Chondrocyte (in vitro differentiated cells): Measurements from ENCODE around the gene CCDC77. TPM values are rescaled to one million over a fixed set of nuclear protein-coding genes. Genes with fewer than 3 reads are reported as not detected.

ENCODE experiments used
- DNase-seq: peaks from one replicate; pipeline ENCODE4 v3.0.0; 2021; ENCODE audit warnings: mixed read lengths, low spot score
- H3K27ac Mint-ChIP-seq: one replicate; pipeline ENCODE4 v1.8.0; 2021; ENCODE audit warnings: mild to moderate bottlenecking, moderate library complexity, mixed read lengths; ENCODE audit not compliant: unreplicated experiment
- H3K27me3 Mint-ChIP-seq: 2 replicates; pipeline ENCODE4 v1.8.0; 2021; ENCODE audit warnings: low read depth, mixed read lengths
- H3K36me3 Mint-ChIP-seq: 2 replicates; pipeline ENCODE4 v1.8.0; 2021; ENCODE audit warnings: low read depth, mixed read lengths
- H3K4me1 Mint-ChIP-seq: 2 replicates; pipeline ENCODE4 v1.8.0; 2021; ENCODE audit warnings: low read depth, mild to moderate bottlenecking, mixed read lengths
- H3K4me3 Mint-ChIP-seq: one replicate; pipeline ENCODE4 v1.8.0; 2021; ENCODE audit warnings: mild to moderate bottlenecking, moderate library complexity, mixed read lengths; ENCODE audit not compliant: unreplicated experiment
- H3K9me3 Mint-ChIP-seq: 2 replicates; pipeline ENCODE4 v1.8.0; 2021; ENCODE audit warnings: low read depth, mixed read lengths
- total RNA-seq: library from RNA; stranded (reverse); gene quantifications from 3 replicates; pipeline ENCODE4 v1.2.1, GENCODE V29; 2021
- TF ChIP-seq, protein P1 (sequence below): fragments of 200-600 bp; sonication (generic); IDR thresholded peaks from 2 replicates; pipeline ENCODE4 v1.5.0; 2021; ENCODE audit warnings: antibody characterized with exemption, mild to moderate bottlenecking, moderate library complexity

CCDC77 gene
- total RNA-seq, 1 donor from 2014 or later, result 4.9 TPM

- H3K36me3 Mint-ChIP-seq, result no peaks in the 10 kb centered on the region
- TF ChIP-seq, protein P1, sequence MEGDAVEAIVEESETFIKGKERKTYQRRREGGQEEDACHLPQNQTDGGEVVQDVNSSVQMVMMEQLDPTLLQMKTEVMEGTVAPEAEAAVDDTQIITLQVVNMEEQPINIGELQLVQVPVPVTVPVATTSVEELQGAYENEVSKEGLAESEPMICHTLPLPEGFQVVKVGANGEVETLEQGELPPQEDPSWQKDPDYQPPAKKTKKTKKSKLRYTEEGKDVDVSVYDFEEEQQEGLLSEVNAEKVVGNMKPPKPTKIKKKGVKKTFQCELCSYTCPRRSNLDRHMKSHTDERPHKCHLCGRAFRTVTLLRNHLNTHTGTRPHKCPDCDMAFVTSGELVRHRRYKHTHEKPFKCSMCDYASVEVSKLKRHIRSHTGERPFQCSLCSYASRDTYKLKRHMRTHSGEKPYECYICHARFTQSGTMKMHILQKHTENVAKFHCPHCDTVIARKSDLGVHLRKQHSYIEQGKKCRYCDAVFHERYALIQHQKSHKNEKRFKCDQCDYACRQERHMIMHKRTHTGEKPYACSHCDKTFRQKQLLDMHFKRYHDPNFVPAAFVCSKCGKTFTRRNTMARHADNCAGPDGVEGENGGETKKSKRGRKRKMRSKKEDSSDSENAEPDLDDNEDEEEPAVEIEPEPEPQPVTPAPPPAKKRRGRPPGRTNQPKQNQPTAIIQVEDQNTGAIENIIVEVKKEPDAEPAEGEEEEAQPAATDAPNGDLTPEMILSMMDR, result no peak
- H3K4me1 Mint-ChIP-seq, result peaks cover 32% of the 10 kb centered on the region
- H3K9me3 Mint-ChIP-seq, result no peaks in the 10 kb centered on the region
- DNase-seq, result no peak
- H3K27ac Mint-ChIP-seq, result no peak overlapping the region
- peaks cover 2% of the 10 kb centered on the region for H3K27me3 Mint-ChIP-seq
- no peak overlapping the region for H3K4me3 Mint-ChIP-seq
Measured at GRCh38 chr12:473198-473597, 71.8 kb downstream of the CCDC77 start.

DNA sequence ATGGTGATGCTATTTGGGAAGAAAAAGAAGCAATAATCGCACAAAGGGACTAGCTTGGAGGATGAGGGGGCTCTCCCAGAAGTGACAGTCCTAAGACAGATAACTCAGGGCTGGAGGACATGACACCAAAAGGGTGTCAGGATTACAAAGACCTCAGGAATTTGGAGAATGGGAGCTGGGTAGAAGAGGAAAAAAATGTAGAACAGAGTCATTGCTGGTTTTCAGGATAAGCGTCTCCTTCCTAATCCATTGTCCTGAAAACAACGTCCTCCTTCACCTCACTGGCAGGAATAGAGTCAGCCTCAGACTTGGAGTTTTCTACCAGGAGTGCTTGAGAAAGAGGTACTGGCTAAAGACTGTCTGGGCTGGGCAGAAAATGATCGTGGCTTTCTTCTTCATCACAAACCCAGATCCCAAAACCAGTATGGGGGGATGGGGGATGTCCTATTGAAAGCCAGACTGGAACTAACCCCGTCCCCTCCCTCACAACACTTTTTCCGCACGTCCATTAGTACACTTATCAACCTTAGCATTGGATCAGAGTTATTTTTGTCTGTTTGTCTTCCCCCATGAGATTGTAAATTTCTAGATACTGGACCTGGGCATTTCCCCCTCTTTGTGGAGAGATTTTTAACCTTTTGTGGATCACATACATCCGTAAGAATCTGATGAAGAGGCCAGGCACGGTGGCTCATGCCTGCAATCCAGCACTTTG is 72.6 kb downstream of the CCDC77 start:
- H3K4me3 Mint-ChIP-seq, result no peak overlapping the region
- DNase-seq, result no peak
- peak overlapping the region; percentile 52 for H3K27ac Mint-ChIP-seq
- H3K9me3 Mint-ChIP-seq, result no peaks in the 10 kb centered on the region
- TF ChIP-seq, protein P1, result no peak
- no peaks in the 10 kb centered on the region for H3K36me3 Mint-ChIP-seq
- peaks cover 24% of the 10 kb centered on the region for H3K4me1 Mint-ChIP-seq
- peaks cover 2% of the 10 kb centered on the region for H3K27me3 Mint-ChIP-seq

- no peak overlapping the region for H3K4me3 Mint-ChIP-seq
- no peaks in the 10 kb centered on the region for H3K36me3 Mint-ChIP-seq
- peaks cover 28% of the 10 kb centered on the region for H3K4me1 Mint-ChIP-seq
- TF ChIP-seq, protein P1, result no peak
- H3K9me3 Mint-ChIP-seq, result no peaks in the 10 kb centered on the region
- no peak for DNase-seq
- no peak overlapping the region for H3K27ac Mint-ChIP-seq
- peaks cover 2% of the 10 kb centered on the region for H3K27me3 Mint-ChIP-seq
Measured at GRCh38 chr12:475286-475685, 73.8 kb downstream of the CCDC77 start.

GRCh38 chr12:479161-479560 is 77.7 kb downstream of the CCDC77 start:
- H3K36me3 Mint-ChIP-seq, result no peaks in the 10 kb centered on the region
- no peak for DNase-seq
- peaks cover 2% of the 10 kb centered on the region for H3K27me3 Mint-ChIP-seq
- no peak overlapping the region for H3K27ac Mint-ChIP-seq
- H3K4me1 Mint-ChIP-seq, result peaks cover 43% of the 10 kb centered on the region
- TF ChIP-seq, protein P1, result no peak
- no peak overlapping the region for H3K4me3 Mint-ChIP-seq
- H3K9me3 Mint-ChIP-seq, result no peaks in the 10 kb centered on the region

DNA sequence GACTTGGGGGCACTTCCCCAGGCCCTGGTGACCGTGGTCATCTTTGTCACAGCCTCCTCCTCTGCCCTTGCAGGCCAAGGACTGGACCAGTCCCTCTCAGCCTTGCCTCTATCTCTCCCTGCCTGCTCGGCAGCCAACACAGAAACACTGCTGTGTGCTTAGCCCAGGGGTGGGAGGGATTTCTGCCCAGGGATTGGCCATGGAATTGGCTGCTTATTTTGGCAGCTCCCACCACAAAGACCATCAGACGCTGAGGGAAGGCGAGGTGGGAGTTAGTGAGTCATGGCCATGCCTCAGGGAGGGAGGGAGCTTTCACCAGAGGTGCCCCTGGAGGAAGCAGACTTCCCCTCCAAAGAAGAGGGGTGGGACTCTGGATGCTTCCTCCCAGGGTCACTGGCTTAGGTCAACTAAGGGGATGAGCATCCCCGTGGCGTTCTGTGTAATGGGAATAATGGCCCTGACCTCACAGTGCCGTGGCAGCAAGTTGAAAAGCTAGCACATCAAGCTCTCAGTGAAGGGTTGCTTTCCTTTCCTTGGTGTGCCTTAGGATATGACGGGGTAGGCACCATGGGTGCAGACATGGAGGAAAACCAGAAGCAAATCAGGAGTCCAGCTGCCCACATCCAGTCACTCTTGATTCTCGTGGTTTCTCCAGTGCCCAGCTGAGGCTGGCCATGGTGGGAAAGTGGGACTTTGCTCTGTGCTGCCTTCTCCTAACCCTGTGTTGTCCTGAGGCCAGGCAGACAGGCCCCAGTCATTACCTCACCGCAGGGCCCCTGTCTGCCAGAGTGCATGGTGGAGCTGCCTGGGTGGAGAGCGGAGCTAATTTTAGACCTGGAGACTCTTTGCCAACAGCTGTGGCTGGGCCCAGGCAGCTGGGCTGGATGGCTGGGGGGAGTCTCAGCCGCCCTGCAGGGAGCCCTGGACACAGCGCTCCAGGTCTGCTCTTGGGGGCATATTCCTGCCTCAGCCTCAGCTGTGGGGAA is 79.7 kb downstream of the CCDC77 start:
- no peak for DNase-seq
- Mint-ChIP-seq H3K27ac (peak overlapping the region; percentile 95), H3K4me1 (peaks cover 31% of the 10 kb centered on the region), H3K9me3 (no peaks in the 10 kb centered on the region), H3K36me3 (no peaks in the 10 kb centered on the region), H3K27me3 (peaks cover 2% of the 10 kb centered on the region), H3K4me3 (no peak overlapping the region)
- TF ChIP-seq, protein P1, result no peak
